Ascending aorta (tissue), 2 donors: ENCODE results near the gene ENDOG. TPM values are rescaled to one million over a fixed set of nuclear protein-coding genes. Genes with fewer than 3 reads are reported as not detected.

Experiments
- DNase-seq, 2 donors: peaks; one replicate each; pipeline ENCODE4 v3.0.0-alpha.2; 2019; ENCODE audit warnings: low spot score in 2 of 2
- H3K27ac ChIP-seq, 2 donors: fragments of 200-600 bp; sonication (generic); one replicate each; pipeline ENCODE4 v1.5.1; 2016 to 2017; ENCODE audit warnings: mild to moderate bottlenecking in 1 of 2
- H3K27me3 ChIP-seq: fragments of 200-600 bp; sonication (generic); one replicate; pipeline ENCODE4 v1.5.1; 2017
- H3K36me3 ChIP-seq, 2 donors: fragments of 200-600 bp; sonication (generic); one replicate each; pipeline ENCODE4 v1.5.1; 2016
- H3K4me1 ChIP-seq, 2 donors: fragments of 200-600 bp; sonication (generic); one replicate each; pipeline ENCODE4 v1.5.1; 2016 to 2017; ENCODE audit warnings: mild to moderate bottlenecking in 1 of 2
- H3K4me3 ChIP-seq, 2 donors: fragments of 200-600 bp; sonication (generic); one replicate each; pipeline ENCODE4 v1.5.1; 2016 to 2017; ENCODE audit warnings: mild to moderate bottlenecking in 1 of 2
- H3K9me3 ChIP-seq, 2 donors: fragments of 200-600 bp; sonication (generic); one replicate each; pipeline ENCODE4 v1.5.1; 2016
- CTCF ChIP-seq, 3 experiments: fragments of 200-600 bp in 2 of 3; fragments of 450-650 bp in 1 of 3; sonication (generic) in 2 of 3; IDR thresholded peaks; one replicate each; pipeline ENCODE4 v1.5.1; 2016 to 2019; ENCODE audit warnings: antibody characterized with exemption in 3 of 3, mild to moderate bottlenecking in 1 of 3, moderate library complexity in 1 of 3
- intact Hi-C: fragments of 100-400 bp; cut with DNase I; formaldehyde crosslinking; loops from one replicate; pipeline ENCODE4 v1.15.1; 2023
- total RNA-seq: library from RNA; depleted of rRNA; stranded (reverse); fragments of >200 nt; gene quantifications from one replicate; pipeline ENCODE4 v1.1.0, GENCODE V29; 2016

Gene ENDOG
- total RNA-seq, 1 donor from 2014 or later = 59.4 TPM

GRCh38 chr9:128825923-128826700, 7.8 kb downstream of the ENDOG start:
- Histone ChIP-seq H3K36me3 (peaks cover 38 to 63% of the 10 kb centered on the region in 2 donors), H3K9me3 (no peaks in the 10 kb centered on the region), H3K4me3 (no peak overlapping the region), H3K27me3 (no peaks in the 10 kb centered on the region), H3K4me1 (peaks cover 11 to 12% of the 10 kb centered on the region in 2 donors), H3K27ac (no peak overlapping the region)
- TF ChIP-seq CTCF (IDR thresholded peaks at IDR 0.05) = no peak
- DNase-seq = no peak
- intact Hi-C loops = loop anchor here (5.0 kb wide), 1 partner anchor 211 kb away; the partner anchor contains the start of gene MIGA2

- H3K4me1 ChIP-seq = peaks cover 11 to 12% of the 10 kb centered on the region in 2 donors
- intact Hi-C loops = loop anchor here (2.0 to 5.0 kb wide), 2 partner anchors 55 to 209 kb away; partner anchors contain the start of genes LRRC8A and MIGA2
- no peak for TF ChIP-seq CTCF (IDR thresholded peaks at IDR 0.05)
- peaks cover 26 to 46% of the 10 kb centered on the region in 2 donors for H3K36me3 ChIP-seq
- no peak overlapping the region for H3K27ac ChIP-seq
- no peak overlapping the region for H3K4me3 ChIP-seq
- H3K9me3 ChIP-seq = no peaks in the 10 kb centered on the region
- DNase-seq = no peak
- H3K27me3 ChIP-seq = no peaks in the 10 kb centered on the region
Measured at GRCh38 chr9:128828267-128828666, 10.0 kb downstream of the ENDOG start.

- Histone ChIP-seq H3K4me3 (peak overlapping the region; percentile 80 to 94), H3K36me3 (peaks cover 26 to 44% of the 10 kb centered on the region in 2 donors), H3K27ac (peak overlapping the region; percentile 81 to 90), H3K27me3 (no peaks in the 10 kb centered on the region), H3K4me1 (peaks cover 11 to 12% of the 10 kb centered on the region in 2 donors), H3K9me3 (no peaks in the 10 kb centered on the region)
- no peak for TF ChIP-seq CTCF (IDR thresholded peaks at IDR 0.05)
- intact Hi-C loops = loop anchor here (1.0 to 5.0 kb wide), 3 partner anchors 11 to 208 kb away; partner anchors contain the start of genes ENDOG, LRRC8A and MIGA2
- DNase-seq = no peak
Measured at GRCh38 chr9:128828719-128829452, 10.6 kb downstream of the ENDOG start.

GRCh38 chr9:128829477-128830251, 11.4 kb downstream of the ENDOG start, which contains the start of gene SPOUT1:
Gene SPOUT1 (minus strand): TSS chr9:128829794. CDS start chr9:128829780, 14 bp downstream.
- H3K9me3 ChIP-seq = no peaks in the 10 kb centered on the region
- H3K4me3 ChIP-seq = peak within 1 kb of the TSS; percentile 80 to 94
- peak; percentile 78 to 97 for DNase-seq
- no peaks in the 10 kb centered on the region for H3K27me3 ChIP-seq
- TF ChIP-seq CTCF (IDR thresholded peaks at IDR 0.05) = no peak
- peaks cover 25 to 36% of the 10 kb centered on the region in 2 donors for H3K36me3 ChIP-seq
- H3K4me1 ChIP-seq = peaks cover 11 to 12% of the 10 kb centered on the region in 2 donors
- peak within 1 kb of the TSS; percentile 81 to 90 for H3K27ac ChIP-seq
- intact Hi-C loops = loop anchor here (1.0 to 5.0 kb wide), 3 partner anchors 11 to 208 kb away; partner anchors contain the start of genes ENDOG, LRRC8A and MIGA2

GRCh38 chr9:128833696-128834095, 15.4 kb downstream of the ENDOG start:
- intact Hi-C loops = no loop called here
- Histone ChIP-seq H3K36me3 (peaks cover 15 to 18% of the 10 kb centered on the region in 2 donors), H3K27ac (no peak overlapping the region), H3K27me3 (no peaks in the 10 kb centered on the region), H3K9me3 (no peaks in the 10 kb centered on the region), H3K4me3 (no peak overlapping the region), H3K4me1 (peaks cover 9 to 10% of the 10 kb centered on the region in 2 donors)
- no peak for TF ChIP-seq CTCF (IDR thresholded peaks at IDR 0.05)
- DNase-seq = no peak
